ENCODE measurements around the gene EVPLL. TPM values are rescaled to one million over a fixed set of nuclear protein-coding genes. Genes with fewer than 3 reads are reported as not detected.

EVPLL gene
- total and polyA plus RNA-seq, 12 donors, result 0.03 TPM; not detected in 11

Small RNA genes lying within 50 kb of the gene (microRNA-seq; reads per million reads assigned to microRNA genes)
- 0 reads per million in 2 donors for gene MIR6778

Other genes with a start within 250 kb of the EVPLL start
- gene ALKBH5, start 193.9 kb upstream of the EVPLL start, total RNA-seq, result 100 to 1,000 TPM; 163 to 208 (median 194) TPM
- gene ALKBH5, start 193.9 kb upstream of the EVPLL start, polyA plus RNA-seq, result 10 to 100 TPM; 72.6 to 80.3 TPM
- gene LLGL1, start 152.1 kb upstream of the EVPLL start, total RNA-seq, result 10 to 100 TPM in 1 of 10 donors, 1 to 10 TPM in 9; 7.2 to 12.4 (median 9.1) TPM
- 1 to 10 TPM; 5.8 to 5.9 TPM for gene LLGL1, start 152.1 kb upstream of the EVPLL start, polyA plus RNA-seq
- gene FLII, start 119.0 kb upstream of the EVPLL start, total RNA-seq, result 100 to 1,000 TPM; 207 to 356 (median 281) TPM
- 100 to 1,000 TPM; 366 to 469 TPM for gene FLII, start 119.0 kb upstream of the EVPLL start, polyA plus RNA-seq
- gene MIEF2, start 117.1 kb upstream of the EVPLL start, total RNA-seq, result 10 to 100 TPM; 23.9 to 43.4 (median 33.5) TPM
- gene MIEF2, start 117.1 kb upstream of the EVPLL start, polyA plus RNA-seq, result 10 to 100 TPM; 18.9 to 20.6 TPM
- 10 to 100 TPM in 9 of 10 donors, 1 to 10 TPM in 1; 8.2 to 15.6 (median 13.2) TPM for gene TOP3A, start 62.8 kb upstream of the EVPLL start, total RNA-seq
- 10 to 100 TPM in 1 of 2 donors, 1 to 10 TPM in 1; 8.5 to 10.8 TPM for gene TOP3A, start 62.8 kb upstream of the EVPLL start, polyA plus RNA-seq
- gene SMCR8, start 62.5 kb upstream of the EVPLL start, total RNA-seq, result 10 to 100 TPM in 9 of 10 donors, 1 to 10 TPM in 1; 9.5 to 15.7 (median 12.0) TPM
- 1 to 10 TPM; 2.1 to 2.4 TPM for gene SMCR8, start 62.5 kb upstream of the EVPLL start, polyA plus RNA-seq
- 10 to 100 TPM in 1 of 10 donors, 1 to 10 TPM in 9; 2.7 to 11.6 (median 4.9) TPM for gene SHMT1, start 14.2 kb upstream of the EVPLL start, total RNA-seq
- 1 to 10 TPM; 7.3 to 8.4 TPM for gene SHMT1, start 14.2 kb upstream of the EVPLL start, polyA plus RNA-seq
- under 1 TPM in 1 of 10 donors, not detected in 9; 0.18 TPM for gene LGALS9C, start 99.0 kb downstream of the EVPLL start, total RNA-seq
- gene LGALS9C, start 99.0 kb downstream of the EVPLL start, polyA plus RNA-seq, result not detected